Gastroesophageal sphincter (tissue), 3 donors: ENCODE measurements around the gene ERAS.

Experiments used
- CTCF ChIP-seq, 4 experiments: fragments of 200-600 bp in 2 of 4; fragments of 450-650 bp in 2 of 4; sonication (generic) in 1 of 4; IDR thresholded peaks; one replicate each; pipeline ENCODE4 v1.5.1; 2017 to 2019; ENCODE audit warnings: antibody characterized with exemption in 4 of 4, mild to moderate bottlenecking in 2 of 4, moderate library complexity in 2 of 4
- EP300 ChIP-seq: sonication (generic); formaldehyde crosslinking; IDR thresholded peaks from one replicate; pipeline ENCODE4 v1.6.1; 2017; ENCODE audit warnings: antibody characterized with exemption, mild to moderate bottlenecking
- POLR2AphosphoS5 ChIP-seq: sonication (generic); formaldehyde crosslinking; IDR thresholded peaks from one replicate; pipeline ENCODE4 v1.6.1; 2017; ENCODE audit warnings: antibody characterized with exemption

DNA sequence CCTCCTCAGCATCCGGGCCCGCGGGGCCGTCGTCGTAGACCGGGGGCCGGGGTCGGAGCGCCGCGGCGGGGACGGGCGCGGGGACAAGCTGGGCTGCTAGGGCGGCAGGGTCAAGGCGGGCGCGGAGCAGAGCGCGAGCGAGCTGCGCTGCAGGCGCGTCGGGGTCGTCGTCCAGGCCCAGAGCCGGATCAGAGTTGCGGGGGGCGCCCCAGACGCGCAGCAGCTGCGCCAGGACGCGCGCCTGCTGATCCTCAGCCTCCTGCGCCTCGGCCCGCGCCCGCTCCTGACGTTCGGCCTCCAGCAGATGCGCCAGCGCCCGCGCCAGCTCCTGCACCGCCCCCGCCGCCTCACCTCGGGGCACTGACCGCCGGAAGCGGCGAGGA lies 5.6 kb downstream of the ERAS start:
- TF ChIP-seq CTCF (IDR thresholded peaks at IDR 0.05) (no peak), EP300 (no peak), POLR2AphosphoS5 (no peak)
